Lung (tissue), 12 donors: ENCODE data around the gene ACTR8. TPM values are rescaled to one million over a fixed set of nuclear protein-coding genes. Genes with fewer than 3 reads are reported as not detected.

Experiments used
- ATAC-seq: fragments of 200-7000 bp; cut with Tn5 transposase; one replicate; pipeline ENCODE4 v1.9.1; 2020; ENCODE audit warnings: moderate number of reproducible peaks; ENCODE audit not compliant: insufficient read depth, low FRiP score
- DNase-seq, 3 donors: peaks; one replicate each; pipeline ENCODE4 v3.0.0-alpha.2; 2013 to 2017
- H3K27ac ChIP-seq, 2 donors: one replicate each; pipeline ENCODE4 v1.5.1; 2013; ENCODE audit warnings: mild to moderate bottlenecking in 2 of 2, moderate library complexity in 2 of 2, control low read depth in 1 of 2, inconsistent platforms in 1 of 2, low read depth in 1 of 2, low read length in 1 of 2
- H3K27me3 ChIP-seq, 3 donors: one replicate each; pipeline ENCODE4 v1.5.1; 2013; ENCODE audit warnings: low read length in 2 of 3; ENCODE audit not compliant: control insufficient read depth in 3 of 3, insufficient read depth in 3 of 3
- H3K36me3 ChIP-seq, 4 donors: one replicate each; pipeline ENCODE4 v1.5.1; 2013; ENCODE audit warnings: low read length in 4 of 4, mild to moderate bottlenecking in 1 of 4, moderate library complexity in 1 of 4; ENCODE audit not compliant: control insufficient read depth in 4 of 4, insufficient read depth in 4 of 4
- H3K4me1 ChIP-seq, 5 donors: one replicate each; pipeline ENCODE4 v1.5.1; 2013; ENCODE audit warnings: low read length in 5 of 5, mild to moderate bottlenecking in 2 of 5, moderate library complexity in 1 of 5; ENCODE audit not compliant: control insufficient read depth in 5 of 5, insufficient read depth in 5 of 5
- H3K4me3 ChIP-seq: one replicate; pipeline ENCODE4 v1.5.1; 2013; ENCODE audit warnings: mild to moderate bottlenecking, control low read depth, moderate library complexity
- H3K9ac ChIP-seq, 2 donors: one replicate each; pipeline ENCODE4 v1.5.1; 2013; ENCODE audit warnings: low read length in 2 of 2, control low read depth in 1 of 2; ENCODE audit not compliant: insufficient read depth in 1 of 2
- H3K9me3 ChIP-seq, 4 donors: one replicate each; pipeline ENCODE4 v1.5.1; 2013; ENCODE audit warnings: low read length in 3 of 4, mild to moderate bottlenecking in 1 of 4, moderate library complexity in 1 of 4; ENCODE audit not compliant: control insufficient read depth in 4 of 4, insufficient read depth in 3 of 4
- CTCF ChIP-seq: IDR thresholded peaks from 2 replicates; pipeline ENCODE4 v1.5.1; 2012; ENCODE audit warnings: mild to moderate bottlenecking; ENCODE audit errors: control extremely low read depth, extremely low read depth
- WGBS, 2 donors: extraction: QIAGEN DNeasy Blood & Tissue Kit; methylation state at CpG; one replicate each; pipeline ENCODE4 v1.1.7; 2013; 5-methylcytosine and 5-hydroxymethylcytosine counted together
- polyA plus RNA-seq, 2 donors: library from polyadenylated mRNA; stranded (reverse); fragments of 200-250 nt; gene quantifications; one replicate each; pipeline ENCODE4 v1.2.1, GENCODE V29; 2013
- total RNA-seq, 2 donors: library from RNA; depleted of rRNA in 1 of 2; stranded (reverse); fragments of >200 nt in 1 of 2; gene quantifications; one replicate each; pipeline ENCODE4 v1.2.1, GENCODE V29; 2014 to 2021
- donor health status: control.
- donor health status: control.
- donor health status: Bipolar disorder and iron deficiency.
- donor health status: healthy.
- donor health status: DM: yes; HTN: yes; CAD: no.

Gene ACTR8
- total and polyA plus RNA-seq, 4 donors, result 12.4 to 28.8 (median 21.0) TPM

GRCh38 chr3:53842436-53843194 is 39.3 kb downstream of the ACTR8 start:
- no peak overlapping the region for H3K9ac ChIP-seq
- no peak for ATAC-seq
- no peak overlapping the region for H3K4me3 ChIP-seq
- no peaks in the 10 kb centered on the region for H3K36me3 ChIP-seq
- H3K27ac ChIP-seq, result no peak overlapping the region
- DNase-seq, result peak; percentile 61 to 82 (median 66)
- 53 to 72% methylated on average over 12 of the region's 12 CpGs for WGBS, 2 donors
- no peaks in the 10 kb centered on the region for H3K9me3 ChIP-seq
- peaks cover 0 to 24% (median 7%) of the 10 kb centered on the region in 5 donors for H3K4me1 ChIP-seq
- TF ChIP-seq CTCF, result no peak
- H3K27me3 ChIP-seq, result peaks cover 0 to 8% (median 7%) of the 10 kb centered on the region in 3 donors

- Histone ChIP-seq H3K4me1 (peaks cover 0 to 22% (median 4%) of the 10 kb centered on the region in 5 donors), H3K9ac (no peak overlapping the region), H3K27ac (no peak overlapping the region), H3K27me3 (no peaks in the 10 kb centered on the region), H3K9me3 (no peaks in the 10 kb centered on the region), H3K4me3 (no peak overlapping the region), H3K36me3 (no peaks in the 10 kb centered on the region)
- DNase-seq, result no peak
- ATAC-seq, result no peak
- no peak for TF ChIP-seq CTCF
- 78 to 81% methylated on average over 5 of the region's 5 CpGs for WGBS, 2 donors
Observed at GRCh38 chr3:53841296-53841695, 40.7 kb downstream of the ACTR8 start.

- DNase-seq (no peak), ATAC-seq (peak; percentile 23)
- Histone ChIP-seq H3K27me3 (no peaks in the 10 kb centered on the region), H3K27ac (no peak overlapping the region), H3K4me3 (no peak overlapping the region), H3K9ac (no peak overlapping the region), H3K36me3 (no peaks in the 10 kb centered on the region), H3K4me1 (peaks cover 0 to 6% (median 0%) of the 10 kb centered on the region in 5 donors), H3K9me3 (no peaks in the 10 kb centered on the region)
- TF ChIP-seq CTCF, result no peak
- WGBS, 2 donors, result 64 to 67% methylated on average over 10 of the region's 10 CpGs
Observed at GRCh38 chr3:53837331-53837730, 44.6 kb downstream of the ACTR8 start.
